ENCODE data around the gene ZNF213. TPM values are rescaled to one million over a fixed set of nuclear protein-coding genes. Genes with fewer than 3 reads are reported as not detected.

The ZNF213 gene
- total and polyA plus RNA-seq, 2 donors (not counting 1 experiment from before 2014, with no cell fraction given): 0.43 to 8.8 TPM

DNA sequence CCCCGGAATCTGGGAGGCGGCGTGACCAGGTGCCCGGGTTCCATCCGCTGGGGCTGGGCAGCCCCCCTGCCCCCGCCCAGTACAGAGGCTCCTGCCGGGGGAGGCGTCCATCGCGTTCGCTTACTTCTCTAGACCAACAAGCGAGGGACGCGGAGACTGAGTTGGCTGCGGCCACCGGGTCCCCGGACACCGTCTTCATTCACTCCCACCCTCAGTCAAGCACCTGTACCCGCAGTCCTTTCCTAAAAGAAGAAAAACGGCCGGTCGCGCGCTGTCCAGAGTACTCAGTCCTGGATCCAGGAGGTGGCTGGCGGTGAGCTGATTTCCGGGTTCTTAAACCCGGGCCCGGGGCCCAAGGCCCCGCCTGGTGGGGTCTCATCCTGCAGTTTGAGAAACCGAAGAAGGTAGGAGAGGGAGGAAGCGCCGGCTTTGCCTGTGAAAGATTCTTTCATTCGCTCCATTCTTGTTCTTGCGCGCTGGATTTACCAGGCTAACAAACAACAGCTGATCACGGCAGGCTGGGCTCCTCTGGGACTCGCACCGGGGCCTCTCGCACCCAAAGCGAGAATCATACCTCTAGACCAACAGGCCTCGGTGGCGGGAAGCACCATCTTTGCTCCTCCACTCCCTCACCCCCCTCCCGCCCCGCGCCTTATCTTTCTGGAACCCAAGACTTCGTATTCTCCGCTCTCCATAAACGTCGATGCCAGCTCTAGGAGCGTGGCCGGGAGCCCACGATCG, 35.8 kb downstream of the ZNF213 start:
- Histone ChIP-seq H4K20me1 (ENCODE audit: control insufficient read depth, extremely low read depth, insufficient read depth, low read length) (no peaks in the 10 kb centered on the region), H3K27me3 (ENCODE audit: control insufficient read depth, insufficient read depth, low read length) (peaks cover 27% of the 10 kb centered on the region), H3K27ac (ENCODE audit: insufficient read depth, low read length) (no peak overlapping the region), H3K79me2 (ENCODE audit: control insufficient read depth, insufficient read depth, low read length) (no peaks in the 10 kb centered on the region), H3K36me3 (ENCODE audit: control insufficient read depth, insufficient read depth, low read length) (no peaks in the 10 kb centered on the region), H3K4me1 (ENCODE audit: control insufficient read depth, extremely low read depth, insufficient read depth, low read length) (no peaks in the 10 kb centered on the region), H2AFZ (ENCODE audit: low read length) (no peak overlapping the region), H3K4me3 (replicated peaks in 1 of 4; ENCODE audit: control extremely low read depth in 1 of 4, insufficient read depth in 1 of 4, low read depth in 3 of 4, low read length in 4 of 4) (peak overlapping the region in 1 of 4 experiments; percentile 22), H3K4me2 (ENCODE audit: extremely low read depth, insufficient read depth, low read length) (peak overlapping the region; percentile 48), H3K9ac (ENCODE audit: insufficient read depth, low read length) (no peak overlapping the region), H3K9me3 (ENCODE audit: control insufficient read depth, insufficient read depth, low read depth, low read length) (no peaks in the 10 kb centered on the region)
- peak; percentile 80 for TF ChIP-seq EZH2 (IDR thresholded peaks at IDR 0.05; ENCODE audit: low read length, missing control alignments)
- no peak for TF ChIP-seq CTCF (conservative IDR thresholded peaks at IDR 0.05 in 1 of 2, IDR thresholded peaks at IDR 0.05 in 1 of 2; ENCODE audit: low read depth in 1 of 2, low read length in 2 of 2)
- DNase-seq (ENCODE audit: low read depth in 2 of 2): no peak

GRCh38 chr16:3171181-3171854, 36.5 kb downstream of the ZNF213 start:
- Histone ChIP-seq H3K27ac (ENCODE audit: insufficient read depth, low read length) (no peak overlapping the region), H3K36me3 (ENCODE audit: control insufficient read depth, insufficient read depth, low read length) (no peaks in the 10 kb centered on the region), H2AFZ (ENCODE audit: low read length) (no peak overlapping the region), H3K27me3 (ENCODE audit: control insufficient read depth, insufficient read depth, low read length) (peaks cover 27% of the 10 kb centered on the region), H3K9me3 (ENCODE audit: control insufficient read depth, insufficient read depth, low read depth, low read length) (no peaks in the 10 kb centered on the region), H3K4me2 (ENCODE audit: extremely low read depth, insufficient read depth, low read length) (peak overlapping the region; percentile 54), H4K20me1 (ENCODE audit: control insufficient read depth, extremely low read depth, insufficient read depth, low read length) (no peaks in the 10 kb centered on the region), H3K4me1 (ENCODE audit: control insufficient read depth, extremely low read depth, insufficient read depth, low read length) (no peaks in the 10 kb centered on the region), H3K9ac (ENCODE audit: insufficient read depth, low read length) (no peak overlapping the region), H3K4me3 (replicated peaks in 1 of 4; ENCODE audit: control extremely low read depth in 1 of 4, insufficient read depth in 1 of 4, low read depth in 3 of 4, low read length in 4 of 4) (no peak overlapping the region), H3K79me2 (ENCODE audit: control insufficient read depth, insufficient read depth, low read length) (no peaks in the 10 kb centered on the region)
- DNase-seq (ENCODE audit: low read depth in 2 of 2): no peak
- TF ChIP-seq EZH2 (IDR thresholded peaks at IDR 0.05; ENCODE audit: low read length, missing control alignments): no peak

- Histone ChIP-seq H3K4me2 (ENCODE audit: extremely low read depth, insufficient read depth, low read length) (peak overlapping the region; percentile 54), H3K9me3 (ENCODE audit: control insufficient read depth, insufficient read depth, low read depth, low read length) (no peaks in the 10 kb centered on the region), H3K27ac (ENCODE audit: insufficient read depth, low read length) (no peak overlapping the region), H2AFZ (ENCODE audit: low read length) (no peak overlapping the region), H3K79me2 (ENCODE audit: control insufficient read depth, insufficient read depth, low read length) (no peaks in the 10 kb centered on the region), H3K4me1 (ENCODE audit: control insufficient read depth, extremely low read depth, insufficient read depth, low read length) (no peaks in the 10 kb centered on the region), H3K4me3 (replicated peaks in 1 of 4; ENCODE audit: control extremely low read depth in 1 of 4, insufficient read depth in 1 of 4, low read depth in 3 of 4, low read length in 4 of 4) (no peak overlapping the region), H3K36me3 (ENCODE audit: control insufficient read depth, insufficient read depth, low read length) (no peaks in the 10 kb centered on the region), H3K27me3 (ENCODE audit: control insufficient read depth, insufficient read depth, low read length) (peaks cover 24% of the 10 kb centered on the region), H4K20me1 (ENCODE audit: control insufficient read depth, extremely low read depth, insufficient read depth, low read length) (no peaks in the 10 kb centered on the region), H3K9ac (ENCODE audit: insufficient read depth, low read length) (no peak overlapping the region)
- TF ChIP-seq CTCF (conservative IDR thresholded peaks at IDR 0.05 in 1 of 2, IDR thresholded peaks at IDR 0.05 in 1 of 2; ENCODE audit: low read depth in 1 of 2, low read length in 2 of 2): no peak
- no peak for TF ChIP-seq EZH2 (IDR thresholded peaks at IDR 0.05; ENCODE audit: low read length, missing control alignments)
- peak in 1 of 2 donors; percentile 72 for DNase-seq (ENCODE audit: low read depth in 2 of 2)
Measured at GRCh38 chr16:3171855-3172593, 37.2 kb downstream of the ZNF213 start.
